PC-9 (cell line): ENCODE data around the gene SAFB2.

Source experiments
- CTCF ChIP-seq: fragments of 200-600 bp; sonication (generic); conservative IDR thresholded peaks from 2 replicates; pipeline ENCODE4 v1.6.1; 2017; ENCODE audit warnings: mixed run types, antibody characterized with exemption, mild to moderate bottlenecking, moderate library complexity
- EZH2 ChIP-seq: fragments of 200-600 bp; sonication (generic); IDR thresholded peaks from 2 replicates; pipeline ENCODE4 v1.8.0; 2017; ENCODE audit warnings: antibody characterized with exemption, low read depth

GRCh38 chr19:5648464-5648863 lies 25.9 kb upstream of the SAFB2 start:
- TF ChIP-seq CTCF (no peak), EZH2 (no peak)
